HepG2 (cell line): ENCODE results near the gene TNFRSF6B. TPM values are rescaled to one million over a fixed set of nuclear protein-coding genes. Genes with fewer than 3 reads are reported as not detected.

Experiments
- AFF4 ChIP-seq: sonication (generic); formaldehyde crosslinking; IDR thresholded peaks from 2 replicates; pipeline ENCODE4 v1.4.0; 2020; ENCODE audit warnings: missing genetic modification reagents
- AKNA ChIP-seq: sonication (generic); formaldehyde crosslinking; IDR thresholded peaks from 2 replicates; pipeline ENCODE4 v1.4.0; 2020; ENCODE audit warnings: missing genetic modification reagents, borderline replicate concordance
- FOXO4 ChIP-seq: sonication (generic); formaldehyde crosslinking; conservative IDR thresholded peaks from 2 replicates; pipeline ENCODE4 v1.8.1; 2023; ENCODE audit warnings: missing genetic modification reagents
- HES4 ChIP-seq: sonication (generic); formaldehyde crosslinking; IDR thresholded peaks from 2 replicates; pipeline ENCODE4 v1.9.0; 2021; ENCODE audit warnings: mild to moderate bottlenecking, missing genetic modification reagents, borderline replicate concordance
- IKZF1 ChIP-seq: fragments of 450-650 bp; IDR thresholded peaks from 2 replicates; pipeline ENCODE4 v1.7.1; 2016
- MAFF ChIP-seq: IDR thresholded peaks from 2 replicates; pipeline ENCODE4 v1.6.1; 2011; ENCODE audit warnings: low read depth, low read length, improper control_type of control experiment
- NR2F6 ChIP-seq, 2 experiments: IDR thresholded peaks; 2 replicates each; pipeline ENCODE4 v1.6.1; 2016; ENCODE audit warnings: antibody characterized with exemption in 1 of 2, mild to moderate bottlenecking in 1 of 2
- PAXIP1 ChIP-seq: sonication (generic); formaldehyde crosslinking; conservative IDR thresholded peaks from 2 replicates; pipeline ENCODE4 v1.4.0; 2020; ENCODE audit warnings: mild to moderate bottlenecking, missing genetic modification reagents, moderate library complexity
- TCF7 ChIP-seq: sonication (generic); IDR thresholded peaks from 2 replicates; pipeline ENCODE4 v1.6.1; 2016; ENCODE audit warnings: antibody characterized with exemption, low read depth
- ZNF329 ChIP-seq: sonication (generic); formaldehyde crosslinking; IDR thresholded peaks from 2 replicates; pipeline ENCODE4 v1.9.0; 2021; ENCODE audit warnings: low read depth, mild to moderate bottlenecking, missing genetic modification reagents
- ZNF567 ChIP-seq: sonication (generic); formaldehyde crosslinking; IDR thresholded peaks from 2 replicates; pipeline ENCODE4 v1.8.1; 2023; ENCODE audit warnings: mild to moderate bottlenecking, missing genetic modification reagents, borderline replicate concordance
- ZNF569 ChIP-seq: sonication (generic); formaldehyde crosslinking; IDR thresholded peaks from 2 replicates; pipeline ENCODE4 v1.5.0; 2020; ENCODE audit warnings: mild to moderate bottlenecking, missing genetic modification reagents, moderate library complexity, borderline replicate concordance
- ZNF709 ChIP-seq: sonication (generic); formaldehyde crosslinking; IDR thresholded peaks from 2 replicates; pipeline ENCODE4 v1.5.0; 2020; ENCODE audit warnings: mild to moderate bottlenecking, missing genetic modification reagents
- ZNF790 ChIP-seq: sonication (generic); formaldehyde crosslinking; IDR thresholded peaks from 2 replicates; pipeline ENCODE4 v1.8.0; 2022; ENCODE audit warnings: missing genetic modification reagents, mild to moderate bottlenecking, borderline replicate concordance
- polyA plus RNA-seq, 8 experiments: library from polyadenylated mRNA; depleted of rRNA in 3 of 8; stranded (reverse) in 7 of 8; unstranded in 1 of 8; fragments of >200 nt; fragmentation: Illumina TruSeq in 4 of 8; extraction: Trizol in 4 of 8; gene quantifications; 2 replicates each; pipeline versions ENCODE4 v1.2.1 to v1.2.3, GENCODE V29; 2011 to 2016; ENCODE audit warnings: low read depth in 4 of 8, missing spikeins in 1 of 8, mixed read lengths in 1 of 8; ENCODE audit not compliant: insufficient read depth in 1 of 8
- total RNA-seq, 5 experiments: library from RNA; depleted of rRNA; stranded (reverse); fragments of >200 nt; fragmentation: Illumina TruSeq; extraction: Trizol; gene quantifications; 2 replicates each; pipeline ENCODE4 v1.2.3, GENCODE V29; 2016; ENCODE audit warnings: low read depth in 1 of 5

The TNFRSF6B gene
- total and polyA plus RNA-seq, 2 of the 13 experiments (the other 11 are each of a cell fraction or from before 2014, with no cell fraction given): 0.24 TPM; not detected in 1

- TF ChIP-seq PAXIP1 (CRISPR knock-in tag) (peak; percentile 63), HES4 (CRISPR knock-in tag) (peak; percentile 52; the same call in 1 of the 2 replicates), NR2F6 (IDR thresholded peaks at IDR 0.05) (peak; percentile 64; the same call in 1 of the 2 replicates), NR2F6 (CRISPR knock-in tag; IDR thresholded peaks at IDR 0.05) (0 out of 2 replicates have a peak, but pooled peaks have one; percentile 38), ZNF709 (CRISPR knock-in tag) (peak; percentile 90), MAFF (no peak), ZNF569 (CRISPR knock-in tag) (no peak; the same call in 1 of the 2 replicates), AFF4 (CRISPR knock-in tag) (no peak; the same call in 1 of the 2 replicates), IKZF1 (no peak), ZNF329 (CRISPR knock-in tag) (peak; percentile 54; the same call in 1 of the 2 replicates), TCF7 (no peak), FOXO4 (CRISPR knock-in tag) (no peak; the same call in 1 of the 2 replicates), ZNF567 (no peak; the same call in 1 of the 2 replicates), AKNA (CRISPR knock-in tag) (peak; percentile 87), ZNF790 (CRISPR knock-in tag) (peak; percentile 93)
These were observed 38.3 kb upstream of the TNFRSF6B start, which contains the start of gene RTEL1 (continued) for GRCh38 chr20:63657937-63658748.
